Lower leg skin (tissue), 4 donors: ENCODE measurements around the gene RRAGD. TPM values are rescaled to one million over a fixed set of nuclear protein-coding genes. Genes with fewer than 3 reads are reported as not detected.

ENCODE experiments used
- DNase-seq, 2 donors: peaks; one replicate each; pipeline ENCODE4 v3.0.0-alpha.2; 2019; ENCODE audit warnings: low spot score in 2 of 2
- H3K4me3 ChIP-seq: fragments of 200-600 bp; sonication (generic); 2 replicates; pipeline ENCODE4 v1.5.1; 2017; ENCODE audit warnings: mild to moderate bottlenecking, low read depth; ENCODE audit not compliant: poor library complexity, severe bottlenecking
- POLR2A ChIP-seq, 2 donors: fragments of 450-650 bp; IDR thresholded peaks; one replicate each; pipeline ENCODE4 v1.6.1; 2016 to 2017; ENCODE audit warnings: antibody characterized with exemption in 2 of 2, mild to moderate bottlenecking in 1 of 2, moderate library complexity in 1 of 2
- WGBS, 2 donors: methylation state at CpG; one replicate each; pipeline ENCODE4 v1.1.5; 2018; 5-methylcytosine and 5-hydroxymethylcytosine counted together
- intact Hi-C: fragments of 100-400 bp; cut with DNase I; formaldehyde crosslinking; loops from one replicate; pipeline ENCODE4 v1.15.0; 2023; ENCODE audit warnings: low total_unique reads
- total RNA-seq, 4 donors: library from RNA; depleted of rRNA; stranded (reverse); fragments of >200 nt; gene quantifications; one replicate each; pipeline ENCODE4 v1.1.0, GENCODE V29; 2016
- TF ChIP-seq, protein P1 (sequence below), 3 donors: fragments of 450-650 bp; IDR thresholded peaks; one replicate each; pipeline ENCODE4 v1.5.1; 2016; ENCODE audit warnings: antibody characterized with exemption in 3 of 3, mild to moderate bottlenecking in 3 of 3, moderate library complexity in 2 of 3

Gene RRAGD
- total RNA-seq, 4 donors from 2014 or later = 13.3 to 22.3 (median 20.1) TPM

DNA sequence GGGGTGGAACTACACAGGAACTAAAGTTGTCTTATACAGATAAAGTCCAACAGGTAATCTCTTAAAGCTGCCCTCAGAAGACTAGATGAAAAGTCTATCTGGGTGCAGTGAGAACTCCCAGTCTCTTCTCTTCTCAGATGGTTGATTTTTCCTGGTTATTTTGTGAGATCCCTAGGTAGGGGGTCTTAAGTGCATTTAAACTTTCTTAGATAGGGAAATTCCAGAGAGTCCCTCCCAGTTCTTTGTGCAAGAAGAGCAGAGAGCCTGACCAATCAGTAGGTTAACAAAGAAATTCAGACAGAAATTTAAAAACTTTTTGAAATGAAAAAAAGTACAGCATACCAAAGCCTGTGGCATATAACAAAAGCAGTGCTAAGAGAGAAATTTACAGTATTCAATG is 95.0 kb downstream of the RRAGD start:
- no peak overlapping the region for H3K4me3 ChIP-seq
- intact Hi-C loops = no loop called here
- TF ChIP-seq, protein P1, sequence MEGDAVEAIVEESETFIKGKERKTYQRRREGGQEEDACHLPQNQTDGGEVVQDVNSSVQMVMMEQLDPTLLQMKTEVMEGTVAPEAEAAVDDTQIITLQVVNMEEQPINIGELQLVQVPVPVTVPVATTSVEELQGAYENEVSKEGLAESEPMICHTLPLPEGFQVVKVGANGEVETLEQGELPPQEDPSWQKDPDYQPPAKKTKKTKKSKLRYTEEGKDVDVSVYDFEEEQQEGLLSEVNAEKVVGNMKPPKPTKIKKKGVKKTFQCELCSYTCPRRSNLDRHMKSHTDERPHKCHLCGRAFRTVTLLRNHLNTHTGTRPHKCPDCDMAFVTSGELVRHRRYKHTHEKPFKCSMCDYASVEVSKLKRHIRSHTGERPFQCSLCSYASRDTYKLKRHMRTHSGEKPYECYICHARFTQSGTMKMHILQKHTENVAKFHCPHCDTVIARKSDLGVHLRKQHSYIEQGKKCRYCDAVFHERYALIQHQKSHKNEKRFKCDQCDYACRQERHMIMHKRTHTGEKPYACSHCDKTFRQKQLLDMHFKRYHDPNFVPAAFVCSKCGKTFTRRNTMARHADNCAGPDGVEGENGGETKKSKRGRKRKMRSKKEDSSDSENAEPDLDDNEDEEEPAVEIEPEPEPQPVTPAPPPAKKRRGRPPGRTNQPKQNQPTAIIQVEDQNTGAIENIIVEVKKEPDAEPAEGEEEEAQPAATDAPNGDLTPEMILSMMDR (IDR thresholded peaks at IDR 0.05) = no peak
- no peak for TF ChIP-seq POLR2A (IDR thresholded peaks at IDR 0.05)
- no peak for DNase-seq

DNA sequence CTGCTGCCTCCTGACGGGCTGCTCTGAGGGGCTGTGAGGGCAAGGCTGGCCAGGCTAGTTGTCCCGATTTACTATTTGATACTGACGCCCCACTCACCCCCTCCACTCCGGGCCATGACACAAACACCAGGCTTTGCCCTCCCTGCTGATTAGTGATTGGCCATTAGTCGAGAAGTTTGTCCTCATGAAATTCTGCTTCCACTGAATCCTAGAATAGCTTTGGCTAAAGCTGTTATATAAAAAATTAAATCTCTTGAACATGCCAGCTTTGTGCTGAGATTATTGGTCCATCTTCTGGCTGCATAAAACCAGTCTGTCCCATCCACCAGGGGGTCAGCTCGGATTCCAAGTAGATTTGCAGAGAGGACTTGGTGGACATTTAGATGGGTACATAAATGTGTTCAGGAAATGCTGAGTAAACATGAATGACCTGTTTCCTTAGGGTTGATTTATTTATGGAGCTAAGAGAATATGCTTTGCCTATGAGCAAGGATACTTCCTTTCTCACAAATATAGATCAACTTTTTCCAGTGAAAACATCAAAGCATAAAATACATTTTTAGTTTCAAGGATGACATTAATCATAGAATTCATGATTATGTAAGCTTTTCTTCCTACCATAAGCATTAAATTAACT is 96.7 kb downstream of the RRAGD start, which contains the start of gene GABRR2:
GABRR2 (minus strand) TSS at position 51 of the 637 bp plus-strand sequence. CDS start 134 bp downstream, outside the sequence.
- no peak for DNase-seq
- no peak within 1 kb of the TSS for H3K4me3 ChIP-seq
- no peak for TF ChIP-seq POLR2A (IDR thresholded peaks at IDR 0.05)
- TF ChIP-seq, protein P1 (IDR thresholded peaks at IDR 0.05) = no peak
- 85% methylated on average over 6 of the region's 6 CpGs for whole genome bisulfite sequencing, 2 donors
- intact Hi-C loops = no loop called here

DNA sequence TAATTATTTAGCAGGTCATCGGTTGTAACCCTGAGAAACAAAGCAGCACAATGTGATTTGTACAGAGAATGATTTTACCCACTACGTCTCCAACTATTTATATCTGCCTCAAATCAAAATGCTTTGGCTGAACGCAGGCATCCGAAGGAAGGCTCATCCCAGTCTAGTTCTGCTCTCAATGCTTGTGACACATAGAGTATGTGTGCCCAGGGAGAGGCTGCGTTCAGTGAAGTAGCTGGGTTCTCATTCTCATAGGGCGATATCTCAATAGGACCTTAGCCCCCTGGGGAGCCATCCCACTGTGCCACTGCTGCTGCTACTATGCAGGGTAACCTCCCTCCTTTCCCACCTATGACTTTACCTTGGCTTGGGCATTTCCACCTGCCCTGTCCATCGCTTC is 97.4 kb downstream of the RRAGD start:
- TF ChIP-seq, protein P1 (IDR thresholded peaks at IDR 0.05) = no peak
- TF ChIP-seq POLR2A (IDR thresholded peaks at IDR 0.05) = no peak
- no peak for DNase-seq
- 88 to 93% methylated on average over 7 of the region's 7 CpGs for whole genome bisulfite sequencing, 2 donors
- no peak overlapping the region for H3K4me3 ChIP-seq
- intact Hi-C loops = no loop called here

Other genes with a start within 250 kb of the RRAGD start
- under 1 TPM in 3 of 4 donors, not detected in 1; 0.17 to 0.86 (median 0.39) TPM for gene GABRR1, start 194.9 kb downstream of the RRAGD start, total RNA-seq
- gene GABRR2, start 97.0 kb downstream of the RRAGD start, total RNA-seq = under 1 TPM in 2 of 4 donors, not detected in 2; 0.27 to 0.62 TPM
- 10 to 100 TPM; 15.9 to 26.7 (median 22.6) TPM for gene UBE2J1, start 59.6 kb downstream of the RRAGD start, total RNA-seq
- 1 to 10 TPM; 3.2 to 6.7 (median 4.8) TPM for gene ANKRD6, start 20.9 kb upstream of the RRAGD start, total RNA-seq
- gene LYRM2, start 226.5 kb upstream of the RRAGD start, total RNA-seq = 10 to 100 TPM; 12.5 to 17.3 (median 14.5) TPM